ENCODE results near the gene MTA1. TPM values are rescaled to one million over a fixed set of nuclear protein-coding genes. Genes with fewer than 3 reads are reported as not detected.

Gene MTA1
- total RNA-seq, 2 experiments from 2014 or later, result 119 to 131 TPM

DNA sequence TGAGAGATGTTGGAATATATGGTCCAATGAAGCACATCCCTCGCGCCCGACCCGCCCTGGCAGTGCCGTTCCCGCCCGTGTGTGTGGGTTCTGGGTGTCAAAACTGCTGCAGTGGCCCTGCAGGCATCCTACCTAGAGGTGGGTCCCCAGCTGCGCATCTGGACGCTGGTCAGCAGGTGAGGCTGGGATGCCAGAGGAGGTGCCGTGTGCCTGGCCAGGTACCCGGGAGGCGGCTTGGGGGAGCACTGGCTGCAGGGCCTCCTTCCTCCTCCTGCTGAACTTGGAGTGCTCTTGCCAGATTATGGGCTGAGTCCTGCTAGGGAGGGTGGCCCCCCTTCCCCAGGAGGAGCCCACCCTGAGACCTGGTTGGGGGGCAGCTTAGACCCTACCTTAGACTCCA lies 5.2 kb downstream of the MTA1 start:
- DNase-seq, result no peak
- no peak overlapping the region for H3K4me3 Mint-ChIP-seq
- no peak overlapping the region for H3K27ac Mint-ChIP-seq
- H3K36me3 Mint-ChIP-seq (ENCODE audit: low read depth), result peaks cover 29% of the 10 kb centered on the region
- H3K27me3 Mint-ChIP-seq, result no peaks in the 10 kb centered on the region
- POLR2A ChIA-PET, result no interaction called here
- H3K4me1 Mint-ChIP-seq, result peaks cover 32% of the 10 kb centered on the region
- no peaks in the 10 kb centered on the region for H3K9me3 Mint-ChIP-seq
- CTCF ChIA-PET, result interaction anchor here (0.7 to 1.7 kb wide), 4 partner anchors 9 to 54 kb away, joined by 3 to 4 read pairs (median 3); no protein-coding TSS in a partner anchor

DNA sequence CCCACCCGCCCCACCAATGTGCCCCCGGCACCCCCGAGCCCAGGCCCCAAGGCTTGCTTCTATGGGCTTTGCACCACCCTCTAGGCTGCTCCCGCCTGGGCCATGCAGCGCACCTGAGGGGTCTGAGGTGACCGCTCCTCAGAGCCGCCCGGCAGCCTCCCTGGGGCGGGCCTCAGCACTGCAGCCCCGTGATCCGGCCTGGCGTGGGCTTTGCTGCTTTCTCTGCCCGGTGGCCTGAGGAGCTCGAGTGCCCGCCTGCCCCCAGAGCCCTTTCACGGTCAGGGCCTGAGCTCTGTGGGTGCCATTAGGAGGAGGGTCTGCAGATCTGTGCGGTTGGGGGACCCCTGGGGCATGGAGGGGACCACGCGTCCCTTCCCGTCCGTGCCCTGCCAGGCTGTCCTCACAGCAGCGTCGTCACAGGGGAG lies 6.2 kb downstream of the MTA1 start:
- CTCF ChIA-PET, result no interaction called here
- peaks cover 38% of the 10 kb centered on the region for H3K36me3 Mint-ChIP-seq (ENCODE audit: low read depth)

DNA sequence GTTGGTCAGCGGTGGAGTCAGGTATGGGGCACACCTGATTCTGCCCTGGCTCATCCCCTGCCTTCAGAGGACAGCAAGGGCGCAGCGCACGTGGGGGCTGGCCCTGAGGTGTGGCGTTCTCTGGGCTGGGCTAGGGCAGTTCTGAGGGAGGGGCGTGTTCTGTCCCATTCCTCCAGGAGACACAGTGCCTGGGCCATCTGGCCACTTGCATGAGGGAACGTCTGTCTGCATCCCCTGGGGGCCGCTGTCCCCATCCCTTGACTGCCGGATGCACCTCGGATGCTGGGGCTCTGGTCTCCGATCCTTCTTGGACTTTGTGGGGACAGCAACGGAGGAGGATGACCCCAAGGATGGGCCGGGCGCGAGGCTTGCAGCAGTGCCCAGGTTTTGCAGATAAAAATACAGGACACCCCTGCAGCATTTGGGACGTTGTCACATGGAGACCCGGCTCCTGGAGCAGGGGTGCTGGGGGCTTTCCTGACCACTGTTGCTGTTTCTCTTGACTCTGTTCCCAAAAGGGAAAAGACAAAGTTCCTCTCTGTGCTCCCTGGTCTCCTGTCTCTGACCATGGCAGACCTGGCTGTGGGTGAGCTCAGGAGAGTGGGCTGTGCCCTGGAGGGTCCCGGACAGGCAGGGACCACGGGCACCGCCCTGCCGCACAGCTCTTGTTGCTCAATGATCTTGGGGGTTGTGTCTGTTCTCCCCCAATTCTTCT lies 6.9 kb downstream of the MTA1 start:
- Mint-ChIP-seq H3K4me1 (peaks cover 25% of the 10 kb centered on the region), H3K36me3 (ENCODE audit: low read depth) (peaks cover 44% of the 10 kb centered on the region), H3K4me3 (no peak overlapping the region), H3K27me3 (no peaks in the 10 kb centered on the region), H3K27ac (no peak overlapping the region), H3K9me3 (no peaks in the 10 kb centered on the region)
- ChIA-PET CTCF (no interaction called here), POLR2A (no interaction called here)
- DNase-seq, result no peak

More for the DNA sequence above, 6.2 kb downstream of the MTA1 start:
- H3K9me3 Mint-ChIP-seq, result no peaks in the 10 kb centered on the region
- no peak overlapping the region for H3K27ac Mint-ChIP-seq
- H3K4me3 Mint-ChIP-seq, result no peak overlapping the region
- no peaks in the 10 kb centered on the region for H3K27me3 Mint-ChIP-seq
- POLR2A ChIA-PET, result no interaction called here
- DNase-seq, result no peak
- peaks cover 31% of the 10 kb centered on the region for H3K4me1 Mint-ChIP-seq

DNA sequence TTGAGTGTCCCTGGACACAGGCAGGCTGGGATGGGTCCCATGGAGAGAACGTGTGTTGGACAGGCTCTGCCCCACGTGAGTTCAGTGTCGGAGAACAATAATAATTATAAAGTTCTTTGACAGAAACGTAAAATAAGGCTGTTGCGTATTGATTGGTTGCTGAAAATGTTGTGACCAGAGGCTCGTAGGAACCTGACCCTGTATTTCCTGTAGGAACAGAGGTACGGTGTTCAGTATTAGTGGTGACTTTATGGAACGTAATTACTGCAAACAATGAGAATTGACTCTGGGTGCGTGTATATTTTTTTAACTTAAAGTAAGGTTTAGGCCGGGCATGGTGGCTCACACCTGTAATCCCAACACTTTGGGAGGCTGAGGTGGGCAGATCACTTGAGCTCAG lies 7.8 kb downstream of the MTA1 start:
- no peaks in the 10 kb centered on the region for H3K27me3 Mint-ChIP-seq
- peak overlapping the region; percentile 62 for H3K27ac Mint-ChIP-seq
- ChIA-PET POLR2A (no interaction called here), CTCF (interaction anchor here (0.7 kb wide), 1 partner anchor 9 kb away, joined by 3 read pairs; no protein-coding TSS in a partner anchor)
- no peaks in the 10 kb centered on the region for H3K9me3 Mint-ChIP-seq
- peaks cover 17% of the 10 kb centered on the region for H3K4me1 Mint-ChIP-seq
- H3K36me3 Mint-ChIP-seq (ENCODE audit: low read depth), result peaks cover 44% of the 10 kb centered on the region
- no peak overlapping the region for H3K4me3 Mint-ChIP-seq
- DNase-seq, result no peak

DNA sequence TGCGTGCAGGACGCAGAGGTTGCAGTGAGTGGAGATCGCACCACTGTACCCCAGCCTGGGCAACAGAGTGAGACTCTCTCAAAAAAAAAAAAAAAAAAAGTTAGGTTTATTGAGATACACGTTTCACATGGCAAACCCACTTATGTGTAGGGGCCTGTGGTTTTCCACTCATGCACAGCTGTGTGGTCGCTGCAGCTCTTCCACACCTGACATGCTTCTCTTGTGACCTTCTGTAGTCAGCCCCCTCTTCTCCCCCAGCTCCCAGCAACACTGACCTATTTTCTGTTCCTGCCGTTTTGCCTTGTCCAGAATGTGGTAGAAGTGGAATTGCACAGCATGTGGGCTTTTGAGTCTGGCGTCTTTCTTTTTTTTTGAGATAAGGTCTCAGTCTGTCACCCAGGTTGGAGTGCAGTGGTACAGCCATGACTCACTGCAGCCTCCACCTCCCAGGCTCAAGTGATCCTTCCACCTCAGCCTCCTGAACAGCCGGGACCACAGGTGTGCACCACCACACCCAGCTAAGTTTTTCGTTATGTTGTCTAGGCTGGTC lies 8.4 kb downstream of the MTA1 start:
- peaks cover 44% of the 10 kb centered on the region for H3K36me3 Mint-ChIP-seq (ENCODE audit: low read depth)
- H3K27ac Mint-ChIP-seq, result peak overlapping the region; percentile 36
- ChIA-PET CTCF (interaction anchor here (0.7 kb wide), 1 partner anchor 10 kb away, joined by 3 read pairs; no protein-coding TSS in a partner anchor), POLR2A (no interaction called here)
- no peaks in the 10 kb centered on the region for H3K27me3 Mint-ChIP-seq
- DNase-seq, result no peak
- H3K4me3 Mint-ChIP-seq, result no peak overlapping the region
- peaks cover 12% of the 10 kb centered on the region for H3K4me1 Mint-ChIP-seq
- H3K9me3 Mint-ChIP-seq, result no peaks in the 10 kb centered on the region

DNA sequence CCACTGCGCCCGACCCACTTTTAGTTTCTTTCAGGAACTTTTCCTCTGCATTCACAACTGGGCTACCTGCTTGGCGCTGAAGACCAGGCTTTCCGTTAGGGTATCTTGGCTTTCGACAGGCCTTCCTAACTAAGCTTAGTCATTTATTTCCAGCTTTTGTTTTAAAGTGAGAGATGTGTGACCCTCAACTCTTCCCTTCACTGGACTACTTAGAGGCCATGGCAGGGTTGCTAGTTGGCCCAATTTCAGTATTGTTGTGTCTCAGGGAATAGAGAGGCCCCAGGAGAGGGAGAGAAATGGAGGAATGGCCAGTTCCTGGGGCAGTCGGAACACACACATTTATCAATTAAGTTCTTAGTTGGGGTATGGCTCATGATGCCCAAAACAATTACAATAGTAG lies 10.4 kb downstream of the MTA1 start:
- peaks cover 44% of the 10 kb centered on the region for H3K36me3 Mint-ChIP-seq (ENCODE audit: low read depth)

DNA sequence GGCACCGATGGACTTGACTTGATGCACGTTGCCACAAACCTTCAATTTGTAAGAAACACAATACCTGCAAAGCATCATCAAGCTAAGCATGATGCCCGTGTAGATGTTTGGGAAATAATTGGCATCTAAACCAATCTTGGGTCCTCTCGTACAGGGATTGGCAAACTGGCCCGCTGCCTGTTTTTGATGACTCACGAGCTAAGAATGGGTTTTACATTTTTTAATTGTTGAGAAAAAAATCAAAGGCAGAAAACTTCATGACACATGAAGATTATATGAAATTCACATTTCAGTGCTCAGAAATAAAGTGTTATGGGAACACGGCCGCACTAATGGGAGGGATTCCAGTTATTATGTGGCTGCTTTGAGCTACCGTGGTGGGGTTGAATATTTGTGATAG lies 10.9 kb downstream of the MTA1 start:
- ChIA-PET POLR2A (no interaction called here), CTCF (interaction anchor here (1.8 kb wide), 1 partner anchor 19 kb away, joined by 5 read pairs; no protein-coding TSS in a partner anchor)
- no peak overlapping the region for H3K27ac Mint-ChIP-seq
- H3K27me3 Mint-ChIP-seq, result no peaks in the 10 kb centered on the region
- no peak for DNase-seq
- no peak overlapping the region for H3K4me3 Mint-ChIP-seq
- H3K36me3 Mint-ChIP-seq (ENCODE audit: low read depth), result peaks cover 44% of the 10 kb centered on the region
- H3K4me1 Mint-ChIP-seq, result peaks cover 15% of the 10 kb centered on the region
- no peaks in the 10 kb centered on the region for H3K9me3 Mint-ChIP-seq

More for the DNA sequence above, 10.4 kb downstream of the MTA1 start:
- CTCF ChIA-PET, result no interaction called here
- no peak overlapping the region for H3K27ac Mint-ChIP-seq
- DNase-seq, result no peak
- H3K4me1 Mint-ChIP-seq, result peaks cover 13% of the 10 kb centered on the region
- no peaks in the 10 kb centered on the region for H3K27me3 Mint-ChIP-seq
- POLR2A ChIA-PET, result no interaction called here
- H3K9me3 Mint-ChIP-seq, result no peaks in the 10 kb centered on the region
- no peak overlapping the region for H3K4me3 Mint-ChIP-seq

DNA sequence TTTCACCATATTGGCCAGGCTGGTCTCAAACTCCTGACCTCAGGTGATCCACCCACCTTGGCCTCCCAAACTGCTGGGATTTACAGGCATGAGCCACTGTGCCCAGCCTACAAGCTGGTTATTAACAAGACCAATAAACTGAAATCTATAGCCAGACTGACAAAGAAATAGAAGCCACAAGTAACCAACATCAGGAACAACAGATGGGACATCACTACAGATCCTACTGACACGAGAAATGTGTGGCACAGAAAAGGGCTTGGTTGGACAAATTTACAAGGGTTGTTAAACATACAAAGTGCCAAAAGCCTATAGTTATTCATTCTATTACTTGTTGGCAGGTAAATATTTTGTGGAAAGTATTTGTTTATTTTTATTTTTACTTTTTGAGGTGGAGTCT lies 11.6 kb downstream of the MTA1 start:
- POLR2A ChIA-PET, result no interaction called here
- CTCF ChIA-PET, result interaction anchor here (1.8 kb wide), 1 partner anchor 20 kb away, joined by 5 read pairs; no protein-coding TSS in a partner anchor

DNA sequence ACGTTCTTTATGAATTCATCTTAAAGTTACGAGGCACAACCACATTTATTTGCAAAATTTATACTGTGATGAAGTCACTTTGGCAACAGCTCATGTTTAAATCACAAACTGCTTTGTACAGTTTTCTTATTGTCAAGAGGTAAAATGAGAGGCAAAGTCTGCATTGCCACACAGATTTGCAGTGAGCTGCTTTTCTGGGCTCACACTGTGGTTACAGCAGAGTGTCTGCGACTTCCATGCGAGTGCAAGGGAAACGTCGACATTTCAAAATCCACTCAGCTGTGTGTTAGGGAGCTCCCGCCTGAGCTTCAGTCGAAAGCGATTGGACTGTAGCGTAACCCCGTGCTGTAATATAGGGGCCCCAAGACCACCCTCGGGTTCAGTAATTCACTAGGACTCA lies 13.0 kb downstream of the MTA1 start:
- CTCF ChIA-PET, result no interaction called here
- H3K4me3 Mint-ChIP-seq, result no peak overlapping the region

More for the DNA sequence above, 11.6 kb downstream of the MTA1 start:
- Mint-ChIP-seq H3K4me3 (no peak overlapping the region), H3K27ac (no peak overlapping the region), H3K36me3 (ENCODE audit: low read depth) (peaks cover 39% of the 10 kb centered on the region), H3K4me1 (peaks cover 17% of the 10 kb centered on the region), H3K27me3 (no peaks in the 10 kb centered on the region), H3K9me3 (no peaks in the 10 kb centered on the region)
- DNase-seq, result no peak

DNA sequence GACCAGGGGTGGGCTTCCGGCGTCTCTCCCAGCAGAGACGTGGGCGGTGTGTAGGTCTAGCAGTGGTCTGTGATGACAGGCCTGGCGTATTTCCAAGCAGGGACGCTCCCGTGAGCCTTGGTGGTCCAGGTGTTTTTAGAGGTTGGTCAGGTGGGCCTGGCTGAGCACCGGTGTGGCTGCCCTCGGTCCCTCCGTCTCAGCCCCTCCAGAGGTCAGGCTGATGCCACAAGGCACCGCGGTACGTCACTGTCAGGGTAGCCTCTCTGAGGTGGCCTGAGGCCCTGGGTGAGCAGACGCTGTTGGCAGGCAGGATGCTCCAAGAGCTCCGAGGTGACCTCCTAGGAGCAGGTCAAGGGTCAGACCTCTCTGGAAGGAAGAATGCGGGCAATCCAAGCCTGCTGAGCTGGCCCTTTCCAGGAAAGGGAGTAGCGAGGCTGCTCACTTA lies 13.6 kb downstream of the MTA1 start:
- Mint-ChIP-seq H3K27me3 (no peaks in the 10 kb centered on the region), H3K4me1 (peaks cover 8% of the 10 kb centered on the region), H3K4me3 (no peak overlapping the region), H3K36me3 (ENCODE audit: low read depth) (peaks cover 23% of the 10 kb centered on the region), H3K27ac (no peak overlapping the region), H3K9me3 (no peaks in the 10 kb centered on the region)
- DNase-seq, result no peak
- ChIA-PET CTCF (interaction anchor here (0.7 to 1.0 kb wide), 2 partner anchors 15 to 47 kb away, joined by 3 read pairs; no protein-coding TSS in a partner anchor), POLR2A (no interaction called here)

More for the DNA sequence above, 13.0 kb downstream of the MTA1 start:
- POLR2A ChIA-PET, result no interaction called here
- Mint-ChIP-seq H3K27me3 (no peaks in the 10 kb centered on the region), H3K36me3 (ENCODE audit: low read depth) (peaks cover 25% of the 10 kb centered on the region), H3K4me1 (peaks cover 10% of the 10 kb centered on the region), H3K27ac (no peak overlapping the region), H3K9me3 (no peaks in the 10 kb centered on the region)
- no peak for DNase-seq

DNA sequence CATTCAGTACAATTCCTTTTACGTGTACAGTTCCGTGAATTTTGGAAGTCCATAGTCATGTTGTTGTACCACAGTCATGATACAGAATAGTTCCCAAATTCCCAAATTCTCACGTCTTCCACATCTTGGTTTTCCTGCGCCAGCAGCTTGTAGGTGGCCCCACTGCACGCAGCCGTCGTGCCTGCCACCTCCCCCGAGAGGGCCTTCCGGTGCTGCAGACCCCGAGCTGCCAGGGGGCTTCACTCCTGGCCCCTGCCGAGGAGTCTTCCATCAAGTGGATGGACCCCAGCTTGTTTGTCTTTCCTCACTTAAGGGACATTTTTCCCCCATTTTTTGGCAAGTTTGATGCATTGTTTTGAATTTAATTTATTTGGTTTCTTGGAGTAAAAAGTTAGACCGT lies 16.8 kb downstream of the MTA1 start:
- H3K36me3 Mint-ChIP-seq (ENCODE audit: low read depth), result no peaks in the 10 kb centered on the region

DNA sequence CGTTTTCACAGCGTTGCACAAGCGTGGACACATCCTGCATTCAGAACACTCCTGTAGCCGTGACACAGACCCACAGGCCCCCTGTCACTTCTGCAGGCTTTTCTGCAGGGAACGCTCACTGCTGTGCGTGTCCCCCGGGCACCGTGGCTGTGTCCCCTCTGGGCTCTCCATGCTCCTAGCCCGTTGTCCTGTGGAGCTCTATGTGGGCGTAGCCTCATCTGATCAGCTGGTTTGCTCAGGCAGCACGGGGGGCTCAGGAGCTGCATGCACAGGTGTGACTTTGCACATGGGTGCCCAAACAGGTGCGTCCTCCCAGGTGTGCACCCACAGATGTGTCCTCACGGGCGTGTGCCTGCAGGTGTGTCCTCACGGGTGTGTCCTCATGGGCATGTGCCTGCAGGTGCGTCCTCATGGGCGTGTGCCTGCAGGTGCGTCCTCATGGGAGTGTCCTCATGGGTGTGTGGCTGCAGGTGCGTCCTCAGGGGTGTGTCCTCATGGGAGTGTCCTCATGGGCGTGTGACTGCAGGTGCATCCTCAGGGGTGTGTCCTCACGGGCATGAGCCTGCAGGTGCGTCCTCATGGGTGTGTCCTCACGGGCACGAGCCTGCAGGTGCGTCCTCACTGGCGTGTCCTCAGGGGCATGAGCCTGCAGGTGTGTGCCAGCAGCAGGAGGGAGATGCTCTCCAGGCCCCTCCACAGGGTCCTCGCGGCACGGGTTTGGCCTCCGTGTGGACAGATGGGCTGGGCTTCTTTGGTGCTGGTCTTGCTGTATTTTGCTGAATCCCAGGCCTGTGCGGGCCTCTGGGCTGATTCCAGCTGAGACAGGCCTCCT lies 17.5 kb downstream of the MTA1 start:
- no peak overlapping the region for H3K27ac Mint-ChIP-seq
- peaks cover 7% of the 10 kb centered on the region for H3K4me1 Mint-ChIP-seq
- H3K36me3 Mint-ChIP-seq (ENCODE audit: low read depth), result no peaks in the 10 kb centered on the region
- H3K27me3 Mint-ChIP-seq, result no peaks in the 10 kb centered on the region
- DNase-seq, result no peak
- no peak overlapping the region for H3K4me3 Mint-ChIP-seq
- H3K9me3 Mint-ChIP-seq, result no peaks in the 10 kb centered on the region
- ChIA-PET POLR2A (no interaction called here), CTCF (interaction anchor here (1.2 kb wide), 1 partner anchor 16 kb away, joined by 3 read pairs; no protein-coding TSS in a partner anchor)

More for the DNA sequence above, 16.8 kb downstream of the MTA1 start:
- H3K4me3 Mint-ChIP-seq, result no peak overlapping the region
- no peaks in the 10 kb centered on the region for H3K9me3 Mint-ChIP-seq
- CTCF ChIA-PET, result interaction anchor here (1.2 to 1.9 kb wide), 2 partner anchors 11 to 15 kb away, joined by 3 to 5 read pairs; no protein-coding TSS in a partner anchor
- no peak overlapping the region for H3K27ac Mint-ChIP-seq
- no peak for DNase-seq
- peaks cover 7% of the 10 kb centered on the region for H3K4me1 Mint-ChIP-seq
- H3K27me3 Mint-ChIP-seq, result no peaks in the 10 kb centered on the region
- POLR2A ChIA-PET, result no interaction called here
